ENCODE measurements around the gene GRIN2C. TPM values are rescaled to one million over a fixed set of nuclear protein-coding genes. Genes with fewer than 3 reads are reported as not detected.

Gene GRIN2C
- polyA plus RNA-seq, 1 donor = 0.18 TPM

- DNase-seq = no peak
These were observed 13.1 kb downstream of the GRIN2C start for GRCh38 chr17:74846621-74847020.

GRCh38 chr17:74843352-74843627, 16.4 kb downstream of the GRIN2C start:
- no peak for DNase-seq

- DNase-seq = peak; percentile 55
These were observed 16.9 kb downstream of the GRIN2C start for GRCh38 chr17:74842599-74843351.

- DNase-seq = no peak
These were observed 17.5 kb downstream of the GRIN2C start for GRCh38 chr17:74842146-74842598.

- no peak for DNase-seq
These were observed 18.6 kb downstream of the GRIN2C start for GRCh38 chr17:74840989-74841666.

- no peak for DNase-seq
These were observed 19.5 kb downstream of the GRIN2C start for GRCh38 chr17:74839990-74840852.

GRCh38 chr17:74838274-74838673, 21.4 kb downstream of the GRIN2C start:
- DNase-seq = no peak

GRCh38 chr17:74836691-74837467, 22.8 kb downstream of the GRIN2C start:
- no peak for DNase-seq

GRCh38 chr17:74836191-74836590, 23.5 kb downstream of the GRIN2C start:
- DNase-seq = no peak

GRCh38 chr17:74833501-74834377, 25.9 kb downstream of the GRIN2C start:
- DNase-seq = no peak

GRCh38 chr17:74832421-74832820, 27.3 kb downstream of the GRIN2C start:
- no peak for DNase-seq

GRCh38 chr17:74831444-74832146, 28.1 kb downstream of the GRIN2C start:
- DNase-seq = no peak

GRCh38 chr17:74830861-74831260, 28.8 kb downstream of the GRIN2C start:
- DNase-seq = no peak

- no peak for DNase-seq
These were observed 31.9 kb downstream of the GRIN2C start for GRCh38 chr17:74827800-74828199.

GRCh38 chr17:74825952-74826719, 33.5 kb downstream of the GRIN2C start:
- no peak for DNase-seq

- DNase-seq = no peak
These were observed 34.6 kb downstream of the GRIN2C start for GRCh38 chr17:74824961-74825627.

GRCh38 chr17:74822939-74823367, 36.7 kb downstream of the GRIN2C start:
- DNase-seq = no peak

- DNase-seq = no peak
These were observed 37.2 kb downstream of the GRIN2C start for GRCh38 chr17:74822335-74822938.

Data from left kidney (tissue), 2 donors.